Embryonic facial prominence (tissue), 1 donor: ENCODE measurements around the gene GJD4.

Source experiments
- DNase-seq: peaks from one replicate; pipeline ENCODE4 v3.0.0-alpha.2; 2016; ENCODE audit errors: extremely low spot score

The GJD4 gene

DNA sequence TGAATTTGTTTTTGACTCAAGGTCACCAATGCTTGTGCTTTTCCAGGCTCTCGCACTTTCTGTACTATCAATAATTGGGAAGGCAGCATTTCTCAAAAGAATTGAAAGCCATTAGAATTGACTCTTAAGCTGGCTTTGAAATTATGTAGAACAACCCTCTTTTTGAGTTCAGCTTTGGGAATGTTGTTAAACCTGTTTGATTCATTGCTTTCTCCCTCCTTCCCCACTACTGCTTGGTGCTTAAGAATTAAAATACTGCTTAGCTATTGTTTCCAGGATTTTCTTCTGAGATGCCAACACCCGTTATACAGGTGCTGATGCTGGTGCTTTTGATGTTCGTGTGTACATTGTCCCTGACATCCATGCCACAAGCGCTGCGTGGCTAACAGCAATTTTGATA, 52.5 kb downstream of the GJD4 start:
- DNase-seq, result no peak
